AG04449 (cell line): ENCODE measurements around the gene FLNB.

Source experiments
- CTCF ChIA-PET: fragments of 350-600 bp; formaldehyde crosslinking; extraction: SDS; loops from one replicate; lab custom pipeline; 2021; ENCODE audit warnings: antibody characterized with exemption; lab: Yijun Ruan, JAX
- POLR2A ChIA-PET: fragments of 400-600, 350-600 bp; formaldehyde crosslinking; extraction: SDS; loops from one replicate; lab custom pipeline; 2020; ENCODE audit warnings: antibody characterized with exemption, inconsistent platforms; lab: Yijun Ruan, JAX
- DNase-seq: peaks from one replicate; pipeline ENCODE4 v3.0.0-alpha.2; 2010; ENCODE audit warnings: low read depth, low spot score
- H3K4me3 ChIP-seq: 2 replicates; pipeline ENCODE4 v1.5.1; 2011; ENCODE audit warnings: low read depth, mild to moderate bottlenecking, control low read depth, low read length
- CTCF ChIP-seq: IDR thresholded peaks from one replicate; pipeline ENCODE4 v1.5.1; 2011; ENCODE audit warnings: mild to moderate bottlenecking, moderate library complexity, low read length, control low read depth, inconsistent platforms; ENCODE audit not compliant: insufficient read depth; ENCODE audit errors: missing control alignments

Gene FLNB

GRCh38 chr3:58043933-58044332 is 35.7 kb downstream of the FLNB start:
- CTCF ChIA-PET: interaction anchor here (1.0 to 1.1 kb wide), 3 partner anchors 19 to 125 kb away, joined by 3 read pairs; no protein-coding TSS in a partner anchor
- POLR2A ChIA-PET: no interaction called here
- no peak overlapping the region for H3K4me3 ChIP-seq
- no peak for DNase-seq
- TF ChIP-seq CTCF: no peak

GRCh38 chr3:58044691-58045483 is 36.7 kb downstream of the FLNB start:
- TF ChIP-seq CTCF: no peak
- ChIA-PET POLR2A (no interaction called here), CTCF (interaction anchor here (1.0 to 1.7 kb wide), 3 partner anchors 20 to 36 kb away, joined by 3 to 4 read pairs (median 3); partner anchors contain the start of gene FLNB)
- no peak for DNase-seq
- no peak overlapping the region for H3K4me3 ChIP-seq

GRCh38 chr3:58047826-58048225 is 39.6 kb downstream of the FLNB start:
- TF ChIP-seq CTCF: no peak
- DNase-seq: no peak
- CTCF ChIA-PET: interaction anchor here (1.0 to 1.7 kb wide), 2 partner anchors 39 to 119 kb away, joined by 3 to 6 read pairs; no protein-coding TSS in a partner anchor
- POLR2A ChIA-PET: interaction anchor here (3.8 kb wide), 1 partner anchor 11 kb away, joined by 21 read pairs; no protein-coding TSS in a partner anchor
- H3K4me3 ChIP-seq: no peak overlapping the region

GRCh38 chr3:58048301-58048700 is 40.1 kb downstream of the FLNB start:
- CTCF ChIA-PET: no interaction called here
- DNase-seq: no peak
- POLR2A ChIA-PET: interaction anchor here (3.8 kb wide), 1 partner anchor 11 kb away, joined by 21 read pairs; no protein-coding TSS in a partner anchor
- H3K4me3 ChIP-seq: no peak overlapping the region
- no peak for TF ChIP-seq CTCF

GRCh38 chr3:58049143-58049785 is 41.0 kb downstream of the FLNB start:
- DNase-seq: no peak
- POLR2A ChIA-PET: interaction anchor here (1.5 to 3.8 kb wide), 2 partner anchors 10 to 13 kb away, joined by 6 to 21 read pairs; no protein-coding TSS in a partner anchor
- no peak for TF ChIP-seq CTCF
- no peak overlapping the region for H3K4me3 ChIP-seq
- CTCF ChIA-PET: interaction anchor here (1.0 kb wide), 1 partner anchor 14 kb away, joined by 3 read pairs; no protein-coding TSS in a partner anchor
